PFSK-1 (cell line): Measurements from ENCODE around the gene ZNF816.

Experiments used
- FOXP2 ChIP-seq: optimal IDR thresholded peaks from 2 replicates; pipeline ENCODE3; 2011; ENCODE audit warnings: borderline replicate concordance, control low read depth, inconsistent platforms; ENCODE audit not compliant: insufficient read depth; ENCODE audit errors: extremely low read length, extremely low read depth
- POLR2AphosphoS5 ChIP-seq: IDR thresholded peaks from 2 replicates; pipeline ENCODE4 v1.6.1; 2012; ENCODE audit warnings: low read depth, mild to moderate bottlenecking, control low read depth, low read length, moderate library complexity
- REST ChIP-seq, 2 experiments: IDR thresholded peaks; 2 replicates each; pipeline versions ENCODE4 v1.6.1 to v1.8.0; 2011 to 2012; ENCODE audit warnings: low read depth in 2 of 2, low read length in 2 of 2, control low read depth in 1 of 2, inconsistent platforms in 1 of 2, mild to moderate bottlenecking in 1 of 2, moderate library complexity in 1 of 2; ENCODE audit not compliant: insufficient read depth in 1 of 2
- SIN3A ChIP-seq: IDR thresholded peaks from 2 replicates; pipeline ENCODE4 v1.6.1; 2012; ENCODE audit warnings: mild to moderate bottlenecking, low read length, moderate library complexity, borderline replicate concordance; ENCODE audit not compliant: insufficient read depth
- TAF1 ChIP-seq: IDR thresholded peaks from 2 replicates; pipeline ENCODE4 v1.6.1; 2012; ENCODE audit warnings: low read length, control low read depth, borderline replicate concordance; ENCODE audit not compliant: insufficient read depth

GRCh38 chr19:52956917-52957316 is 5.8 kb downstream of the ZNF816 start:
- TF ChIP-seq REST (IDR thresholded peaks at IDR 0.05; ENCODE audit: insufficient read depth in 1 of 2, low read depth in 2 of 2, low read length in 2 of 2): no peak
- no peak for TF ChIP-seq SIN3A
- TF ChIP-seq POLR2AphosphoS5: no peak
- TF ChIP-seq TAF1: no peak
- TF ChIP-seq FOXP2: no peak
